Right renal pelvis (tissue), 4 donors: ENCODE results near the gene SMYD3. TPM values are rescaled to one million over a fixed set of nuclear protein-coding genes. Genes with fewer than 3 reads are reported as not detected.

ENCODE experiments used
- DNase-seq, 4 donors: peaks; one replicate each; pipeline ENCODE4 v3.0.0-alpha.2; 2013; ENCODE audit warnings: low read depth in 4 of 4, low spot score in 3 of 4, missing footprints in 1 of 4
- polyA plus RNA-seq, 4 donors: library from polyadenylated mRNA; unstranded; fragments of 120-200 nt; gene quantifications; one replicate each; pipeline ENCODE4 v1.2.1, GENCODE V29; 2013; ENCODE audit not compliant: insufficient read length in 4 of 4

SMYD3 gene
- polyA plus RNA-seq, 4 donors = 25.1 to 36.1 (median 27.5) TPM

GRCh38 chr1:245867738-245868137 lies 639.3 kb downstream of the SMYD3 start:
- no peak for DNase-seq

- no peak for DNase-seq
Observed at GRCh38 chr1:245864872-245865271, 642.2 kb downstream of the SMYD3 start.

GRCh38 chr1:245863566-245864184 lies 643.4 kb downstream of the SMYD3 start:
- DNase-seq = no peak

- DNase-seq = no peak
Observed at GRCh38 chr1:245862812-245863540, 644.1 kb downstream of the SMYD3 start.

GRCh38 chr1:245860657-245861544 lies 646.2 kb downstream of the SMYD3 start:
- DNase-seq = no peak

- DNase-seq = no peak
Observed at GRCh38 chr1:245859493-245860114, 647.5 kb downstream of the SMYD3 start.

- no peak for DNase-seq
Observed at GRCh38 chr1:245858722-245859492, 648.2 kb downstream of the SMYD3 start.

GRCh38 chr1:245858022-245858721 lies 648.9 kb downstream of the SMYD3 start:
- no peak for DNase-seq

- no peak for DNase-seq
Observed at GRCh38 chr1:245856944-245857531, 650.0 kb downstream of the SMYD3 start.

- no peak for DNase-seq
Observed at GRCh38 chr1:245855846-245856730, 651.0 kb downstream of the SMYD3 start.

GRCh38 chr1:245853291-245853690 lies 653.8 kb downstream of the SMYD3 start:
- DNase-seq = no peak

- DNase-seq = no peak
Observed at GRCh38 chr1:245843101-245843500, 664.0 kb downstream of the SMYD3 start.

- DNase-seq = no peak
Observed at GRCh38 chr1:245842106-245842505, 665.0 kb downstream of the SMYD3 start.

GRCh38 chr1:245840971-245841370 lies 666.1 kb downstream of the SMYD3 start:
- DNase-seq = no peak

- no peak for DNase-seq
Observed at GRCh38 chr1:245837718-245838117, 669.4 kb downstream of the SMYD3 start.

GRCh38 chr1:245835386-245835785 lies 671.7 kb downstream of the SMYD3 start:
- no peak for DNase-seq

- DNase-seq = no peak
Observed at GRCh38 chr1:245834002-245834401, 673.1 kb downstream of the SMYD3 start.
